CD4-positive, alpha-beta T cell treated with Interferon alpha-2 for 1 hour (primary cell): Measurements from ENCODE around the gene THEMIS2.
"Not testable (repeated sequence)": the region's sequence is repeated elsewhere in the genome, so short reads cannot be mapped to it uniquely, and the experiment has no call there.

ENCODE experiments used
- DNase-seq, 2 donors: peaks; one replicate each; pipeline ENCODE4 v3.0.0-alpha.2; 2020 to 2022

Gene THEMIS2

GRCh38 chr1:27863538-27863915, 8.8 kb upstream of the THEMIS2 start:
- DNase-seq, result peak in 1 of 2 donors; percentile 55

- DNase-seq, result peak; percentile 51 to 61
Observed at GRCh38 chr1:27864264-27864895, 8.0 kb upstream of the THEMIS2 start.

DNA sequence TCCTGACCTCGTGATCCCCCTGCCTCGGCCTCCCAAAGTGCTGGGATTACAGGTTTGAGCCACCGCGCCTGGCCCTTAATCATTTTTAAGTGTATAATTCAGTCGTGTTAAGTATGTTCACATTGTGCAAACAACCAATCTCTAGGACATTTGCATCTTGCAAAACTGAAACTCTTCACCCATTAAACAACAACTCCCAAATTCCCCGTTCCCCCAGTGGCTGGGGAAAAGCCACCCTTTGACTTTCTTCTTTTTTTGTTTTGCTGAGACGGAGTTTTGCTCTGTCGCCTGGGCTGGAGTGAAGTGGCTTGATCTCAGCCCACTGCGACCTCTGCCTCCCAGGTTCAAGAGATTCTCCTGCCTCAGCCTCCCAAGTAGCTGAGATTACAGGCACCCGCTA, 6.5 kb upstream of the THEMIS2 start:
- no peak for DNase-seq

- DNase-seq, result no peak
Observed at GRCh38 chr1:27868556-27868931, 3.8 kb upstream of the THEMIS2 start.

GRCh38 chr1:27868932-27869718, 3.2 kb upstream of the THEMIS2 start:
- DNase-seq, result peak; percentile 65 to 81

GRCh38 chr1:27869719-27870085, 2.6 kb upstream of the THEMIS2 start:
- DNase-seq, result no peak

GRCh38 chr1:27871076-27871475, 1.3 kb upstream of the THEMIS2 start:
- not testable (repeated sequence) for DNase-seq

DNA sequence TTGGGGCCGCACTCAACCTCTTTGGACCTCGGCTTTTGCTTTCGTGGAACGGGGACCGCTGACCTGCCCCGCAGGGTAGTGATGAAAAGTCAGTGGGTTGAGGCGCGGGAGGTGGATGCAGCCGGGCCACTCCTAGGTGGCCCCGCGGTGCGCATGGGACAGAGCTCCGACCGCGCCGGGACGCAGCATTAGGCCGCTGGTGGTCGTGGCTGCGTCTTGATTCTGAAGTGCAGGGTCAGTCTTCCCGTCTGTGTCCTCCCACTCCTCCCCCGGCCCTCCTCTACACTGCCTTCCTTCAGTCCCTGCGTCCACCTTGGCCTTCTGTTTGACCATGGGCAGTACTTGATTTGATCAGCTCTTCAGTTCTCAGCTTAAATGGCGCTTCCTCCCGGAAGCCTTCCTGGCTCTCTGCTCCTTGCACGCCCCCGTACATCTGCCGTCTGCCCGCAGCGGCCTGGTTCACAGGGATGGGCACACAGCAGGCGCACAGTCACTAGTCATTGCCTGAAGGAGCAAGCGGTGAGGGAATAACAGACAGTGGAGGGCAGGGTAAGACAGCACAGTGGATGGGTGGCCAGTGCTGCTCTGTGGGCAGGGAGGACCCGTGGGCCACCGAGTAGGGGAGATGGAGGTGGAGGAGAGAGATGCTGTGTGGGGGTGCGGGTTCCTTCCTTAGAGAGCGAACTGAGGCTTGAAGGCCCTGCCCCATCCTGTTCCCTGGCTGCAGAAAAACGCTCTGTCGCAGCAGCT, 633 bp downstream of the THEMIS2 start:
- DNase-seq, result peak; percentile 23 to 27

DNA sequence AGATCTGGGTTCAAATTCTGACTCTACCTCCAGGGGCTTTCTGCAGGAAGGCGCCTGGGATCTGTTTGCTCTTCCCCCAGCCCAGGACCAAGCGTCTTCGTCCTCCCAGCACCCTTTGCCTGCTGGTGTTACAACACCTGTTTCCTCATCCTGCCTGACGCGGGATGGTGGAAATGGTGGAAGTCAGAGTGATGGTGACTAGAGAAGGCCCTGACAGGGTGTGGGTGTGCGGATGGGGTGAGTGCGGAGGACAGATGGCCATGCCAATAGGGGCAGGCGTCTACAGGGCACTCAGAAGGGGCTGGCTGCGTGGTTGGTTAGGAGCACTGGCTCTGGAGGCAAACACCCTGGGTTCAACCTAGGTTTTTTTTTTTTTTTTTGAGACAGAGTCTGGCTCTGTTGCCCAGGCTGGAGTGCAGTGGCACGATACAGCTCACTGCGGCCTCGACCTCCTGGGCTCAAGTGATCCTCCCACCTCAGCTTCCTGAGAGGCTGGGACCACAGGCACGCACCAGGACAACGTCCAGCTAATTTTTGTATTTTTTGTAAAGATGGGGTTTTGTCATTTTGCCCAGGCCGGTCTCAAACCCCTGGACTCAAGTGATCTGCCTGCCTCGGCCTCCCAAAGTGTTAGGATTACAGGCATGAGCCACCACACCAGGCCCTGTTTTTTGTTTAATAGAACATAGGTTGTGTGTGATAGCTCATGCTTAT, 1.5 kb downstream of the THEMIS2 start:
- peak; percentile 34 to 66 for DNase-seq

- no peak for DNase-seq
Observed at GRCh38 chr1:27876341-27877114, 4.2 kb downstream of the THEMIS2 start.

DNA sequence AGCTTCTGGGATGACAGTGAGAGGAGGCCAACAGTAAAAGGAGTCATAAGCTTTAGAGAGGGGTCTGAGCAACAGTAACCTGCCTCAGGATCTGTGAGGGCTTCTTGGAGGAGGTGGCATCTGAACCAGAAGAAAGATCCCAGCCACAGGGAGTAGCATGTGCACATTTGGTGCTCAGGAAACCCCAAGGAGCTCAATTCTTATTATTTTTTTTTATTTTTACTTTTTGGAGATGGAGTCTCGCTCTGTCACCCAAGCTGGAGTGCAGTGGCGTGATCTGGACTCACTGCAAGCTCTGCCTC, 4.7 kb downstream of the THEMIS2 start:
- DNase-seq, result no peak

DNA sequence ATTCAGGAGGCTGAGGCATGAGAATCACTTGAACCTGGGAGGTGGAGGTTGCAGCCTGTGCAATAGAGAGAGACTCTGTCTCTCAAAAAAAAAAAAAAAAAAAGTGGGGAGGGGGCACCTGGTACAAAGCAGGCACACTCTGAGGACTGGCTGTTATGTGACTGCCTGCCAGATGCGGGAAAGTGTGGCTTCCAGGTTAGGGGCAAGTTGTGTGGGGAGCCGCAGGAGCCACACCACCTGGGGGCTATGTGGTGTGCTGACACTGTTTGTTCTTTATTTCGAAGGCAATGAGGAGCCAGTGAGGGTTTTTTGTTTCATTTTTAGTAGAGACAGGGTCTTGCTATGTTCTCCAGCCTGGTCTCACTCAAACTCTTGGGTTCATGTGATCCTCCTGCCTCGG, 5.7 kb downstream of the THEMIS2 start:
- no peak for DNase-seq

DNA sequence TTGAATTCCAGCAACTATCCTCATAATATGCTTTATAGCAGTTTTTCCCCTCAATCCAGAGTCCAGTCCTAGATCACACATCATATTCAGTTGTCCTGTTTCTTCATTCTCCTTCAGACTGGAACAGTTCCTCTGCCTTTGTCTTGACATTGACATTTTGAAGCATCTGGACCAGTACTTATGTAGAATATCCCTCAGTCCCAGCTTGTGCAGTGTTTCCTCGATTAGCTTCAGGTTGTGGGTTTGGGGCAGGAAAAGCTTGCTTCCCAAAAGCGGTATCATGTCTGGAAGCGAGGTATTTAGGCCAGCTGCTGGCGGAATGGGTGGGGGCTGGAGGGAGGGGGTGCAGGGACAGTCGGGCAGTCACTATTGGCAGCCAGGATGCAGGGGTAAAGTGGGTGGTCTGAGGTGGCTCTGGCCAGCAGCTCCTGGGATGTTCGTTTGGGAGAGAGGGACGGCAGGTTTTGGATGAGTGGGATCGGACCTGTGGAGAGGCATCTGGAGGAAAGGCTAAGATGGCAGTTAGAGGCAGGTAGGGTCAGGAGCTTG, 6.5 kb downstream of the THEMIS2 start:
- DNase-seq, result no peak

DNA sequence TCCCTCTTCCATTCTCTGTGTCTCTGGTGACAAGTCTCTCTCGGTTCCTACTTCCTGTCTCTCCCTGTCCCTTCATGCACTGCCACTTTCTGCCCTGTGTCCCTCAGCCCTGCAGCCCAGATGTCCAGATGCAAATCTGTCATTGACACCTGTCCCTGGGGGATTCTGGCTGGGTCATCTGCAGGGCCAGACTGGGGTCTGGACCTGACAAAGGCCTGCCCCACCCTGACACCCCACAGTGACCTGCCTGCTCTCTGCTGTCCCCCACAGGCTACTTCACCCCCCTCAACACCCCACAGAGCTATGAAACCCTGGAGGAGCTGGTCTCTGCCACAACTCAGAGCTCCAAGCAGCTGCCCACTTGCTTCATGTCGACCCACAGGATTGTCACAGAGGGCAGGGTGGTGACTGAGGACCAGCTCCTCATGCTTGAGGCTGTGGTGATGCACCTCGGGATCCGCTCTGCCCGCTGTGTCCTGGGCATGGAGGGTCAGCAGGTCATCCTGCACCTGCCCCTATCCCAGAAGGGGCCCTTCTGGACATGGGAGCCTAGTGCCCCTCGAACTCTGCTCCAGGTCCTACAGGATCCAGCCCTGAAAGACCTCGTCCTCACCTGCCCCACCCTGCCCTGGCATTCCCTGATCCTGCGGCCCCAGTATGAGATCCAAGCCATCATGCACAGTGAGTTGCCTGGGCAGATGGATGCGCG, 7.2 kb downstream of the THEMIS2 start:
- no peak for DNase-seq

DNA sequence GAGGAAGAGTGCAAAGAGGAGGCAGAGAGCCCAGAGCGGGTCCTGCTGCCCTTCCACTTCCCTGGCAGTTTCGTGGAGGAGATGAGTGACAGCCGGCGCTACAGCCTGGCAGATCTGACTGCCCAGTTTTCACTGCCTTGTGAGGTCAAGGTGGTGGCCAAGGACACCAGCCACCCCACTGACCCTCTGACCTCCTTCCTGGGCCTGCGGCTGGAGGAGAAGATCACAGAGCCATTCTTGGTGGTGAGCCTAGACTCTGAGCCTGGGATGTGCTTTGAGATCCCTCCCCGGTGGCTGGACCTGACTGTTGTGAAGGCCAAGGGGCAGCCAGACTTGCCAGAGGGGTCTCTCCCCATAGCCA, 10.2 kb downstream of the THEMIS2 start:
- DNase-seq, result no peak

DNA sequence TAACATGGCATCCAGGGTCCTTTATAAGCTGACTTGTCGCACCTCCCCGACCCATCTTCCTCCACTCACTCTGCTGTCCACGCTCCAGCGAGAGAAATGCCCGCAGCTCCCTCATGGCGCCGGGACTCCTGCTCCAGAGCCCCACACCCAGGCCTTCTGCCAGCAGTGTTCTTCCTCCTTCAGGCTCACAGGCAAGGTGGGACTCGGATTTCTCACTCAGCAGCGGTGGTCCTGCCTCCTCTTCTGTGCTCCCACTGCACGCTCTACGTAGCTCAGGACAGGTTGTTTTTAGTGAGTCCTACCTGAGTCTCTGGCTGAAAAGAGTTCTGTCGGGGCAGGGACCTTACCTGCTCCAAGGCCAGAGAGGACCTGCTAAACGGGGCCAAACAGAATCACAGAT, 11.2 kb downstream of the THEMIS2 start:
- DNase-seq, result no peak

DNA sequence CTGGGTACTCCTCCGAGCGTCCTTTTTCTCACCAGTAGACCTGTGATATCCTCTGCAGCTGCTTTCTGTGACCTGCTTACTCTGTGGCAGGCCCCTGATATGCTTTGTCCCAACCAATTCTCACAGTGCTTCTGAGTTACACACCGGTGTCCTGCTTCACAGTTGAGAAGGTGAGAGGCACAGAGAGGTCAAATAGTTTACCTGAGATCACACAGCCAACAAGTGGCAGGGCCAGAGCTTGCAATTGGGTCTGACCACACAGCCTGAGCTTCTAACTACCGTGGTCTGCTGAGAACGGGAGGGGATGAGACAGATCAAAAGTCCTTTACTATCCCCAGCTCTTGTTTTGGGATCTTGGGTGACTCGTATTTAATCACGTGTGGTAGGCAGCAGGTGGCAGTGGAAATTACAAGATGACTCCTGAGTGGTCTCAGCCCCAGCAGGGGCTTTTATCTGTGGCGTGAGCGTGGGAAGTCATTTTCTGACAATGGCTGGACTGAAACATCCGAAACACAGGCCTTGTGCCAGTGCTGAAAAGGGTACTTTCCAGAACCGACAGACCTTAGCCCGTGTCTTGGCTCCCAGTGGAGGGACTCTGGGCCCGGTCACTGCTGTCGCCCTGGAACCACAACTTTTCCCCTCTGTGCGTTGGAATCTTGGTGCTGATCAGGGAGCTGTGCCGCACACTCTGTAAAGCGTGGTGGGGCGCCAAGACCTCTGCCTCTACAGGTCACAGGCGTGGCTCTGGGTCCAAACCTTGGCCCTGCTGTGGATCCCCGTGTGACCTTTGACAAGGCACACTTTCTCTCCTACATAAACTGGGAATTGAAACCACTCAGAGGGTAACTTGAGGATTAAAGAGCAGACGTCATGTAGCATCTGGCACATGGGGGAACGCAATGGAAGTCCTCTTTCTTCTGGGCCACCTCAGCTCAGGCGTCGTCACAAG, 11.9 kb downstream of the THEMIS2 start:
- peak; percentile 30 to 33 for DNase-seq

- DNase-seq, result peak in 1 of 2 donors; percentile 38
Observed at GRCh38 chr1:27885114-27885528, 12.8 kb downstream of the THEMIS2 start.

GRCh38 chr1:27885621-27886352, 13.4 kb downstream of the THEMIS2 start:
- peak in 1 of 2 donors; percentile 46 for DNase-seq

GRCh38 chr1:27886353-27886679, 14.0 kb downstream of the THEMIS2 start:
- DNase-seq, result no peak
